Activated CD4-positive, alpha-beta T cell treated with anti-CD3 and anti-CD28 coated beads, Interleukin-2, amount 10 ng/mL, durations not matched to agents 7 days and 5 days (primary cell): ENCODE data around the gene ARHGEF17. TPM values are rescaled to one million over a fixed set of nuclear protein-coding genes. Genes with fewer than 3 reads are reported as not detected.

ENCODE experiments used
- CTCF ChIA-PET: fragments of 350-600 bp; sonication (Branson Sonifier 250); formaldehyde crosslinking; loops from one replicate; lab custom pipeline; 2021; ENCODE audit warnings: antibody characterized with exemption; lab: Charles Lee
- POLR2A ChIA-PET: fragments of 350-600 bp; sonication (Branson Sonifier 250); formaldehyde crosslinking; loops from one replicate; lab custom pipeline; 2021; ENCODE audit warnings: antibody characterized with exemption; lab: Charles Lee
- DNase-seq: peaks from one replicate; pipeline ENCODE4 v3.0.0-alpha.2; 2020
- H3K27ac Mint-ChIP-seq: one replicate; pipeline ENCODE4 v1.8.0; 2021; ENCODE audit warnings: mild to moderate bottlenecking, moderate library complexity, mixed read lengths
- H3K27me3 Mint-ChIP-seq: one replicate; pipeline ENCODE4 v1.8.0; 2021; ENCODE audit warnings: mixed read lengths
- H3K36me3 Mint-ChIP-seq: one replicate; pipeline ENCODE4 v1.8.0; 2021; ENCODE audit warnings: low read depth, mixed read lengths
- H3K4me1 Mint-ChIP-seq: one replicate; pipeline ENCODE4 v1.8.0; 2021; ENCODE audit warnings: mixed read lengths
- H3K4me3 Mint-ChIP-seq: one replicate; pipeline ENCODE4 v1.8.0; 2021; ENCODE audit warnings: mild to moderate bottlenecking, moderate library complexity, mixed read lengths
- H3K9me3 Mint-ChIP-seq: one replicate; pipeline ENCODE4 v1.8.0; 2021; ENCODE audit warnings: mixed read lengths
- total RNA-seq, 2 experiments: library from RNA; stranded (reverse); gene quantifications; one replicate each; pipeline ENCODE4 v1.2.3, GENCODE V29; 2021

Gene ARHGEF17
- total RNA-seq, 2 experiments from 2014 or later = not detected

GRCh38 chr11:73376803-73377629 lies 68.9 kb downstream of the ARHGEF17 start:
- peak overlapping the region; percentile 95 for H3K27ac Mint-ChIP-seq
- H3K9me3 Mint-ChIP-seq = no peaks in the 10 kb centered on the region
- ChIA-PET CTCF (interaction anchor here (0.5 to 2.0 kb wide), 14 partner anchors 12 to 314 kb away, joined by 3 to 8 read pairs (median 4); no protein-coding TSS in a partner anchor), POLR2A (interaction anchor here (0.6 to 0.7 kb wide), 2 partner anchors 24 to 266 kb away, joined by 3 read pairs; no protein-coding TSS in a partner anchor)
- H3K27me3 Mint-ChIP-seq = no peaks in the 10 kb centered on the region
- DNase-seq = peak; percentile 60
- peak overlapping the region; percentile 94 for H3K4me3 Mint-ChIP-seq
- peaks cover 5% of the 10 kb centered on the region for H3K36me3 Mint-ChIP-seq
- peaks cover 47% of the 10 kb centered on the region for H3K4me1 Mint-ChIP-seq

GRCh38 chr11:73379189-73379880 lies 71.3 kb downstream of the ARHGEF17 start:
- CTCF ChIA-PET = interaction anchor here (1.0 to 1.7 kb wide), 3 partner anchors 14 to 28 kb away, joined by 3 to 6 read pairs (median 3); no protein-coding TSS in a partner anchor
- Mint-ChIP-seq H3K4me1 (peaks cover 67% of the 10 kb centered on the region), H3K36me3 (peaks cover 5% of the 10 kb centered on the region), H3K27me3 (no peaks in the 10 kb centered on the region), H3K4me3 (peak overlapping the region; percentile 94), H3K9me3 (no peaks in the 10 kb centered on the region), H3K27ac (peak overlapping the region; percentile 50)
- POLR2A ChIA-PET = no interaction called here
- DNase-seq = no peak

- peaks cover 74% of the 10 kb centered on the region for H3K4me1 Mint-ChIP-seq
- peaks cover 7% of the 10 kb centered on the region for H3K36me3 Mint-ChIP-seq
- DNase-seq = no peak
- H3K27ac Mint-ChIP-seq = no peak overlapping the region
- H3K27me3 Mint-ChIP-seq = no peaks in the 10 kb centered on the region
- no peak overlapping the region for H3K4me3 Mint-ChIP-seq
- ChIA-PET POLR2A (no interaction called here), CTCF (interaction anchor here (1.7 kb wide), 1 partner anchor 13 kb away, joined by 6 read pairs; no protein-coding TSS in a partner anchor)
- no peaks in the 10 kb centered on the region for H3K9me3 Mint-ChIP-seq
Observed at GRCh38 chr11:73380331-73380730, 72.3 kb downstream of the ARHGEF17 start.

- ChIA-PET POLR2A (no interaction called here), CTCF (interaction anchor here (0.9 kb wide), 1 partner anchor 20 kb away, joined by 3 read pairs; no protein-coding TSS in a partner anchor)
- H3K36me3 Mint-ChIP-seq = peaks cover 8% of the 10 kb centered on the region
- H3K4me1 Mint-ChIP-seq = peaks cover 74% of the 10 kb centered on the region
- H3K27me3 Mint-ChIP-seq = no peaks in the 10 kb centered on the region
- no peak for DNase-seq
- H3K27ac Mint-ChIP-seq = peak overlapping the region; percentile 69
- H3K9me3 Mint-ChIP-seq = no peaks in the 10 kb centered on the region
- no peak overlapping the region for H3K4me3 Mint-ChIP-seq
Observed at GRCh38 chr11:73380897-73381410, 72.9 kb downstream of the ARHGEF17 start.

- H3K27ac Mint-ChIP-seq = peak overlapping the region; percentile 69
- ChIA-PET POLR2A (no interaction called here), CTCF (interaction anchor here (0.9 kb wide), 1 partner anchor 21 kb away, joined by 3 read pairs; no protein-coding TSS in a partner anchor)
- H3K4me1 Mint-ChIP-seq = peaks cover 79% of the 10 kb centered on the region
- H3K27me3 Mint-ChIP-seq = no peaks in the 10 kb centered on the region
- H3K36me3 Mint-ChIP-seq = peaks cover 8% of the 10 kb centered on the region
- no peak for DNase-seq
- H3K4me3 Mint-ChIP-seq = no peak overlapping the region
- no peaks in the 10 kb centered on the region for H3K9me3 Mint-ChIP-seq
Observed at GRCh38 chr11:73381589-73381988, 73.5 kb downstream of the ARHGEF17 start.

- H3K27me3 Mint-ChIP-seq = no peaks in the 10 kb centered on the region
- H3K27ac Mint-ChIP-seq = peak overlapping the region; percentile 68
- H3K9me3 Mint-ChIP-seq = no peaks in the 10 kb centered on the region
- no peak for DNase-seq
- CTCF ChIA-PET = interaction anchor here (1.5 kb wide), 1 partner anchor 26 kb away, joined by 3 read pairs; no protein-coding TSS in a partner anchor
- POLR2A ChIA-PET = no interaction called here
- no peak overlapping the region for H3K4me3 Mint-ChIP-seq
- H3K36me3 Mint-ChIP-seq = peaks cover 4% of the 10 kb centered on the region
- H3K4me1 Mint-ChIP-seq = peaks cover 81% of the 10 kb centered on the region
Observed at GRCh38 chr11:73382183-73382582, 74.1 kb downstream of the ARHGEF17 start.

- Mint-ChIP-seq H3K4me1 (peaks cover 81% of the 10 kb centered on the region), H3K27ac (peak overlapping the region; percentile 68)
Observed at GRCh38 chr11:73382747-73383146, 74.7 kb downstream of the ARHGEF17 start.

GRCh38 chr11:73383249-73384124 lies 75.4 kb downstream of the ARHGEF17 start:
- POLR2A ChIA-PET = no interaction called here
- no peak for DNase-seq
- CTCF ChIA-PET = interaction anchor here (1.3 to 1.5 kb wide), 3 partner anchors 10 to 32 kb away, joined by 3 to 6 read pairs (median 4); no protein-coding TSS in a partner anchor
- Mint-ChIP-seq H3K4me3 (no peak overlapping the region), H3K27ac (peak overlapping the region; percentile 89), H3K9me3 (no peaks in the 10 kb centered on the region), H3K4me1 (peaks cover 81% of the 10 kb centered on the region), H3K36me3 (peaks cover 4% of the 10 kb centered on the region), H3K27me3 (no peaks in the 10 kb centered on the region)

More at GRCh38 chr11:73382747-73383146, 74.7 kb downstream of the ARHGEF17 start:
- no peaks in the 10 kb centered on the region for H3K9me3 Mint-ChIP-seq
- POLR2A ChIA-PET = no interaction called here
- H3K4me3 Mint-ChIP-seq = no peak overlapping the region
- no peak for DNase-seq
- peaks cover 4% of the 10 kb centered on the region for H3K36me3 Mint-ChIP-seq
- CTCF ChIA-PET = interaction anchor here (1.3 to 1.5 kb wide), 3 partner anchors 11 to 32 kb away, joined by 3 to 6 read pairs (median 4); no protein-coding TSS in a partner anchor
- no peaks in the 10 kb centered on the region for H3K27me3 Mint-ChIP-seq

- no peak overlapping the region for H3K4me3 Mint-ChIP-seq
- H3K27me3 Mint-ChIP-seq = no peaks in the 10 kb centered on the region
- H3K27ac Mint-ChIP-seq = peak overlapping the region; percentile 89
- no peak for DNase-seq
- no peaks in the 10 kb centered on the region for H3K9me3 Mint-ChIP-seq
- ChIA-PET CTCF (interaction anchor here (1.3 to 1.9 kb wide), 2 partner anchors 9 to 12 kb away, joined by 8 to 9 read pairs; no protein-coding TSS in a partner anchor), POLR2A (no interaction called here)
- peaks cover 75% of the 10 kb centered on the region for H3K4me1 Mint-ChIP-seq
- H3K36me3 Mint-ChIP-seq = peaks cover 4% of the 10 kb centered on the region
Observed at GRCh38 chr11:73384125-73384441, 76.0 kb downstream of the ARHGEF17 start.

- DNase-seq = no peak
- Mint-ChIP-seq H3K4me3 (peak overlapping the region; percentile 26), H3K4me1 (peaks cover 72% of the 10 kb centered on the region), H3K9me3 (no peaks in the 10 kb centered on the region), H3K36me3 (peaks cover 4% of the 10 kb centered on the region), H3K27ac (peak overlapping the region; percentile 89), H3K27me3 (no peaks in the 10 kb centered on the region)
- CTCF ChIA-PET = interaction anchor here (1.2 to 1.9 kb wide), 4 partner anchors 9 to 33 kb away, joined by 5 to 9 read pairs (median 8); no protein-coding TSS in a partner anchor
- POLR2A ChIA-PET = no interaction called here
Observed at GRCh38 chr11:73384531-73384871, 76.4 kb downstream of the ARHGEF17 start.

- Mint-ChIP-seq H3K4me3 (peak overlapping the region; percentile 26), H3K36me3 (peaks cover 8% of the 10 kb centered on the region), H3K9me3 (no peaks in the 10 kb centered on the region), H3K4me1 (peaks cover 70% of the 10 kb centered on the region), H3K27me3 (no peaks in the 10 kb centered on the region), H3K27ac (peak overlapping the region; percentile 89)
- ChIA-PET POLR2A (interaction anchor here (0.6 kb wide), 1 partner anchor 39 kb away, joined by 3 read pairs; no protein-coding TSS in a partner anchor), CTCF (interaction anchor here (1.2 to 1.9 kb wide), 5 partner anchors 8 to 276 kb away, joined by 3 to 9 read pairs (median 7); no protein-coding TSS in a partner anchor)
- peak; percentile 49 for DNase-seq
Observed at GRCh38 chr11:73384872-73385689, 77.0 kb downstream of the ARHGEF17 start.
